Muscle layer of duodenum (tissue), 2 donors: ENCODE data around the gene BTN3A1.
"Not testable (repeated sequence)": the region's sequence is repeated elsewhere in the genome, so short reads cannot be mapped to it uniquely, and the experiment has no call there.

Source experiments
- H3K27ac ChIP-seq: one replicate; pipeline ENCODE4 v1.7.0; 2013; ENCODE audit warnings: mild to moderate bottlenecking, low read length
- H3K27me3 ChIP-seq: one replicate; pipeline ENCODE4 v1.7.0; 2013; ENCODE audit warnings: low read depth, mild to moderate bottlenecking, control low read depth, low read length
- H3K36me3 ChIP-seq, 2 donors: one replicate each; pipeline ENCODE4 v1.7.0; 2013; ENCODE audit warnings: low read length in 2 of 2, control low read depth in 1 of 2, mild to moderate bottlenecking in 1 of 2; ENCODE audit not compliant: insufficient read depth in 2 of 2, control insufficient read depth in 1 of 2
- H3K4me1 ChIP-seq, 2 donors: one replicate each; pipeline ENCODE4 v1.7.0; 2013; ENCODE audit warnings: low read length in 2 of 2, mild to moderate bottlenecking in 2 of 2, control low read depth in 1 of 2, moderate library complexity in 1 of 2; ENCODE audit not compliant: insufficient read depth in 2 of 2, control insufficient read depth in 1 of 2
- H3K4me3 ChIP-seq, 2 donors: one replicate each; pipeline ENCODE4 v1.7.0; 2013; ENCODE audit warnings: low read length in 2 of 2, low read depth in 1 of 2, mild to moderate bottlenecking in 1 of 2
- H3K9me3 ChIP-seq, 2 donors: one replicate each; pipeline ENCODE4 v1.7.0; 2013; ENCODE audit warnings: low read length in 2 of 2, control low read depth in 1 of 2, mild to moderate bottlenecking in 1 of 2; ENCODE audit not compliant: control insufficient read depth in 1 of 2
- donor health status: healthy.

The BTN3A1 gene

GRCh38 chr6:26447257-26447656 is 45.2 kb downstream of the BTN3A1 start:
- Histone ChIP-seq H3K27me3 (no peaks in the 10 kb centered on the region), H3K36me3 (peaks cover 16 to 23% of the 10 kb centered on the region in 2 donors), H3K4me3 (no peak overlapping the region), H3K9me3 (no peaks in the 10 kb centered on the region), H3K27ac (no peak overlapping the region), H3K4me1 (peaks cover 0 to 3% of the 10 kb centered on the region in 2 donors)

GRCh38 chr6:26450240-26450639 is 48.2 kb downstream of the BTN3A1 start:
- Histone ChIP-seq H3K27ac (no peak overlapping the region), H3K4me3 (no peak overlapping the region), H3K4me1 (no peaks in the 10 kb centered on the region), H3K9me3 (no peaks in the 10 kb centered on the region), H3K27me3 (no peaks in the 10 kb centered on the region), H3K36me3 (peaks cover 14 to 17% of the 10 kb centered on the region in 2 donors)

- Histone ChIP-seq H3K36me3 (peaks cover 7 to 17% of the 10 kb centered on the region in 2 donors), H3K27ac (no peak overlapping the region), H3K9me3 (no peaks in the 10 kb centered on the region), H3K4me1 (no peaks in the 10 kb centered on the region), H3K4me3 (no peak overlapping the region), H3K27me3 (no peaks in the 10 kb centered on the region)
These were observed 50.7 kb downstream of the BTN3A1 start for GRCh38 chr6:26452631-26453235.

GRCh38 chr6:26454631-26455030 is 52.6 kb downstream of the BTN3A1 start:
- peaks cover 8 to 9% of the 10 kb centered on the region in 2 donors for H3K4me1 ChIP-seq
- no peaks in the 10 kb centered on the region for H3K9me3 ChIP-seq
- H3K27me3 ChIP-seq: no peaks in the 10 kb centered on the region
- H3K27ac ChIP-seq: no peak overlapping the region
- no peak overlapping the region for H3K4me3 ChIP-seq
- H3K36me3 ChIP-seq: peaks cover 7 to 10% of the 10 kb centered on the region in 2 donors

GRCh38 chr6:26455357-26455970 is 53.4 kb downstream of the BTN3A1 start:
- Histone ChIP-seq H3K36me3 (peaks cover 8 to 12% of the 10 kb centered on the region in 2 donors), H3K4me1 (peaks cover 13 to 17% of the 10 kb centered on the region in 2 donors), H3K4me3 (no peak overlapping the region), H3K27ac (no peak overlapping the region), H3K27me3 (no peaks in the 10 kb centered on the region), H3K9me3 (no peaks in the 10 kb centered on the region)

- H3K4me1 ChIP-seq: peaks cover 13 to 29% of the 10 kb centered on the region in 2 donors
- no peaks in the 10 kb centered on the region for H3K27me3 ChIP-seq
- peaks cover 7 to 14% of the 10 kb centered on the region in 2 donors for H3K36me3 ChIP-seq
- H3K9me3 ChIP-seq: no peaks in the 10 kb centered on the region
- peak overlapping the region; percentile 100 for H3K27ac ChIP-seq
- peak overlapping the region; percentile 91 to 97 for H3K4me3 ChIP-seq
These were observed 55.3 kb downstream of the BTN3A1 start for GRCh38 chr6:26457264-26457805.

GRCh38 chr6:26457806-26458688 is 56.0 kb downstream of the BTN3A1 start, which contains the start of gene BTN2A1:
BTN2A1 (plus strand) TSS chr6:26457955; CDS start chr6:26458637, 682 bp downstream.
- H3K4me1 ChIP-seq: peaks cover 13 to 30% of the 10 kb centered on the region in 2 donors
- H3K36me3 ChIP-seq: peaks cover 12 to 21% of the 10 kb centered on the region in 2 donors
- peak within 1 kb of the TSS; percentile 100 for H3K27ac ChIP-seq
- H3K27me3 ChIP-seq: no peaks in the 10 kb centered on the region
- peak within 1 kb of the TSS; percentile 91 to 97 for H3K4me3 ChIP-seq
- H3K9me3 ChIP-seq: no peaks in the 10 kb centered on the region

- Histone ChIP-seq H3K4me1 (peaks cover 13 to 30% of the 10 kb centered on the region in 2 donors), H3K27ac (no peak overlapping the region), H3K36me3 (peaks cover 24 to 32% of the 10 kb centered on the region in 2 donors), H3K9me3 (no peaks in the 10 kb centered on the region), H3K27me3 (no peaks in the 10 kb centered on the region), H3K4me3 (peak overlapping the region; percentile 43 to 91)
These were observed 57.1 kb downstream of the BTN3A1 start for GRCh38 chr6:26459023-26459810.

GRCh38 chr6:26461353-26461752 is 59.3 kb downstream of the BTN3A1 start:
- not testable (repeated sequence) for H3K27ac ChIP-seq, H3K9me3 ChIP-seq, H3K27me3 ChIP-seq, H3K4me3 ChIP-seq
- Histone ChIP-seq H3K36me3 (peaks cover 45 to 54% of the 10 kb centered on the region in 2 donors), H3K4me1 (peaks cover 13 to 30% of the 10 kb centered on the region in 2 donors)

- Histone ChIP-seq H3K27ac (no peak overlapping the region), H3K36me3 (peaks cover 72 to 78% of the 10 kb centered on the region in 2 donors), H3K4me1 (peaks cover 11 to 27% of the 10 kb centered on the region in 2 donors), H3K9me3 (no peaks in the 10 kb centered on the region), H3K27me3 (no peaks in the 10 kb centered on the region), H3K4me3 (no peak overlapping the region)
These were observed 61.9 kb downstream of the BTN3A1 start for GRCh38 chr6:26464014-26464413.
